HepG2 (cell line): ENCODE measurements around the gene PTH2. TPM values are rescaled to one million over a fixed set of nuclear protein-coding genes. Genes with fewer than 3 reads are reported as not detected.

Source experiments
- ATAC-seq: fragments of 200-7000 bp; cut with Tn5 transposase; 3 replicates; pipeline ENCODE4 v1.9.1; 2020; ENCODE audit warnings: mild to moderate bottlenecking, moderate library complexity
- BruUV-seq: library from RNA; stranded (reverse); fragments of 400-500 nt; replicated peaks from 2 replicates; lab custom pipeline; 2021; lab: Mats Ljungman, UMichigan
- CTCF ChIA-PET: fragments of 300-600 bp; formaldehyde crosslinking; extraction: SDS; loops from one replicate; lab custom pipeline; 2021; ENCODE audit warnings: low total read pairs, inconsistent platforms, low intra/inter-chr PET ratio; lab: Yijun Ruan, JAX
- POLR2A ChIA-PET: fragments of 350-600 bp; sonication (Branson Sonifier 250); formaldehyde crosslinking; loops from one replicate; lab custom pipeline; 2020; ENCODE audit warnings: antibody characterized with exemption, inconsistent platforms; lab: Yijun Ruan, JAX
- DNase-seq: peaks from one replicate; pipeline ENCODE4 v3.0.0-alpha.2; 2015; ENCODE audit warnings: low spot score
- FAIRE-seq: peaks from 3 replicates; lab custom pipeline; 2011; peaks lifted over from hg19 to GRCh38; lab: Jason Lieb, UNC
- H2AFZ ChIP-seq: one replicate; pipeline ENCODE4 v1.6.1; 2011; ENCODE audit warnings: low read length, inconsistent platforms
- H3K27ac ChIP-seq: fragments of 300-600 bp; 3 replicates; pipeline ENCODE4 v1.8.0; 2011; ENCODE audit warnings: mixed run types, mild to moderate bottlenecking, mixed read lengths, low read length, inconsistent platforms; ENCODE audit not compliant: insufficient read depth; ENCODE audit errors: extremely low read length
- H3K27me3 ChIP-seq, 2 experiments: fragments of 200-600 bp in 1 of 2; 2 replicates in 1 of 2; 3 replicates in 1 of 2; pipeline versions ENCODE4 v1.6.0 to v1.8.0; 2011; ENCODE audit warnings: low read length in 2 of 2, mild to moderate bottlenecking in 2 of 2, moderate library complexity in 2 of 2, inconsistent platforms in 1 of 2; ENCODE audit not compliant: insufficient read depth in 2 of 2, control insufficient read depth in 1 of 2
- H3K36me3 ChIP-seq, 2 experiments: fragments of 200-600 bp in 1 of 2; replicated peaks in 1 of 2; 2 replicates in 1 of 2; 3 replicates in 1 of 2; pipeline versions ENCODE4 v1.5.1 to v1.8.0; 2011; ENCODE audit warnings: low read length in 2 of 2, inconsistent platforms in 1 of 2; ENCODE audit not compliant: insufficient read depth in 2 of 2, control insufficient read depth in 1 of 2
- H3K4me1 ChIP-seq: 2 replicates; pipeline ENCODE4 v1.5.1; 2012; ENCODE audit warnings: low read length, inconsistent platforms; ENCODE audit not compliant: insufficient read depth
- H3K4me2 ChIP-seq: 2 replicates; pipeline ENCODE4 v1.6.0; 2011; ENCODE audit warnings: low read depth, low read length, inconsistent platforms
- H3K4me3 ChIP-seq, 3 experiments: fragments of 200-600 bp in 1 of 3; sonication (generic), shearing (Covaris generic) in 1 of 3; replicated peaks in 1 of 3; 2 replicates each; pipeline ENCODE4 v1.5.1; 2011 to 2016; ENCODE audit warnings: low read length in 3 of 3, inconsistent platforms in 2 of 3, low read depth in 2 of 3, mild to moderate bottlenecking in 2 of 3, control low read depth in 1 of 3, mixed read lengths in 1 of 3; ENCODE audit not compliant: insufficient read depth in 1 of 3
- H3K79me2 ChIP-seq: one replicate; pipeline ENCODE4 v1.6.1; 2011; ENCODE audit warnings: low read length, inconsistent platforms; ENCODE audit not compliant: insufficient read depth
- H3K9ac ChIP-seq: 2 replicates; pipeline ENCODE4 v1.6.0; 2011; ENCODE audit warnings: mild to moderate bottlenecking, low read depth, low read length, inconsistent platforms; ENCODE audit not compliant: insufficient read depth
- H3K9me3 ChIP-seq: 2 replicates; pipeline ENCODE4 v1.5.1; 2012; ENCODE audit warnings: mild to moderate bottlenecking, low read length
- H4K20me1 ChIP-seq: 2 replicates; pipeline ENCODE4 v1.6.0; 2011; ENCODE audit warnings: inconsistent platforms, mild to moderate bottlenecking, low read length, moderate library complexity; ENCODE audit not compliant: insufficient read depth
- AHR ChIP-seq: IDR thresholded peaks from 2 replicates; pipeline ENCODE4 v1.6.1; 2018; ENCODE audit warnings: missing genetic modification reagents, missing compliant biosample characterization
- E2F1 ChIP-seq: sonication (generic); formaldehyde crosslinking; IDR thresholded peaks from 2 replicates; pipeline ENCODE4 v1.5.0; 2020; ENCODE audit warnings: missing genetic modification reagents
- ISL2 ChIP-seq: sonication (generic); formaldehyde crosslinking; IDR thresholded peaks from 2 replicates; pipeline ENCODE4 v1.5.0; 2020; ENCODE audit warnings: missing genetic modification reagents
- NFE2L2 ChIP-seq: fragments of 150-350 bp; IDR thresholded peaks from 2 replicates; pipeline ENCODE4 v1.6.1; 2014; ENCODE audit warnings: low read length
- RARA ChIP-seq: IDR thresholded peaks from 2 replicates; pipeline ENCODE4 v1.6.1; 2016; ENCODE audit warnings: missing genetic modification reagents, missing compliant biosample characterization
- RARG ChIP-seq: sonication (generic); formaldehyde crosslinking; IDR thresholded peaks from 2 replicates; pipeline ENCODE4 v1.4.0; 2020; ENCODE audit warnings: low read depth, mild to moderate bottlenecking, missing genetic modification reagents
- whole genome bisulfite sequencing: methylation state at CpG from one replicate; pipeline ENCODE4 v1.1.6; 2017; ENCODE audit warnings: low lambda C conversion rate; 5-methylcytosine and 5-hydroxymethylcytosine counted together
- in situ Hi-C: cut with HindIII; loops from 2 replicates; pipeline ENCODE4 v1.10.0; 2017; ENCODE audit warnings: low pct_unique_long_range_greater_than_20kb; ENCODE audit not compliant: extremely low pct_ligation_motif_present
- intact Hi-C: fragments of 100-400 bp; cut with micrococcal nuclease; formaldehyde crosslinking; loops from one replicate; pipeline ENCODE4 v1.10.0; 2022; ENCODE audit not compliant: unreplicated experiment
- polyA plus RNA-seq, 8 experiments: library from polyadenylated mRNA; depleted of rRNA in 3 of 8; stranded (reverse) in 7 of 8; unstranded in 1 of 8; fragments of >200 nt; fragmentation: Illumina TruSeq in 4 of 8; extraction: Trizol in 4 of 8; gene quantifications; 2 replicates each; pipeline versions ENCODE4 v1.2.1 to v1.2.3, GENCODE V29; 2011 to 2016; ENCODE audit warnings: low read depth in 4 of 8, missing spikeins in 1 of 8, mixed read lengths in 1 of 8; ENCODE audit not compliant: insufficient read depth in 1 of 8
- total RNA-seq, 5 experiments: library from RNA; depleted of rRNA; stranded (reverse); fragments of >200 nt; fragmentation: Illumina TruSeq; extraction: Trizol; gene quantifications; 2 replicates each; pipeline ENCODE4 v1.2.3, GENCODE V29; 2016; ENCODE audit warnings: low read depth in 1 of 5
- TF ChIP-seq, protein P1 (sequence below): sonication (generic); formaldehyde crosslinking; IDR thresholded peaks from 2 replicates; pipeline ENCODE4 v1.5.0; 2020; ENCODE audit warnings: mild to moderate bottlenecking, missing genetic modification reagents

The PTH2 gene
- total and polyA plus RNA-seq, 2 of the 13 experiments (the other 11 are each of a cell fraction or from before 2014, with no cell fraction given), result not detected

DNA sequence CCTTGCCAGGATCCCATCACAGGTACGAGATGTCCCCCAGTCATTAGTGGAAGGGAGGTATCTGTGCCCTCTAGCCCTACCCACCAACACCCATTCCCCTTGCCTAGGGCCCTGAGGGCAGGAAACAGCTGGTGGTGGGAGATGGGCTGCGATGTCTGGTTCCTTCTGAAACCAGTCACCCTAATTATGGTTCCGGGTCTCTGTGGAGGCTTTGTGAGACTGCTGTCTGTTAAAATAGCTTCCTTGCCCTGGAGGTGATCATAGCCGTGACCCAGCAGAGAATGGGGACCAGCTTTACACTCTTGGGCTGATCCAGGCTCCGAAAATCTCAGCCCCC, 35.3 kb upstream of the PTH2 start:
- Histone ChIP-seq H3K9me3 (no peaks in the 10 kb centered on the region), H3K36me3 (peaks cover 0 to 1% of the 10 kb centered on the region in 2 experiments; a peak in 1 of 5 replicates), H2AFZ (no peak overlapping the region), H3K4me2 (no peak overlapping the region)
- BruUV-seq, result no TSS peak
- FAIRE-seq, result no peak
- in situ Hi-C loops, result no loop called here
- POLR2A ChIA-PET, result interaction anchor here (1.0 kb wide), 1 partner anchor 54 kb away, joined by 3 read pairs; the partner anchor contains the start of gene FCGRT
- CTCF ChIA-PET, result no interaction called here
- TF ChIP-seq E2F1 (no peak), RARG (CRISPR knock-in tag) (no peak), AHR (no peak), ISL2 (no peak)
- TF ChIP-seq, protein P1, sequence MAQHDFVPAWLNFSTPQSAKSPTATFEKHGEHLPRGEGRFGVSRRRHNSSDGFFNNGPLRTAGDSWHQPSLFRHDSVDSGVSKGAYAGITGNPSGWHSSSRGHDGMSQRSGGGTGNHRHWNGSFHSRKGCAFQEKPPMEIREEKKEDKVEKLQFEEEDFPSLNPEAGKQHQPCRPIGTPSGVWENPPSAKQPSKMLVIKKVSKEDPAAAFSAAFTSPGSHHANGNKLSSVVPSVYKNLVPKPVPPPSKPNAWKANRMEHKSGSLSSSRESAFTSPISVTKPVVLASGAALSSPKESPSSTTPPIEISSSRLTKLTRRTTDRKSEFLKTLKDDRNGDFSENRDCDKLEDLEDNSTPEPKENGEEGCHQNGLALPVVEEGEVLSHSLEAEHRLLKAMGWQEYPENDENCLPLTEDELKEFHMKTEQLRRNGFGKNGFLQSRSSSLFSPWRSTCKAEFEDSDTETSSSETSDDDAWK (CRISPR knock-in tag), result no peak
- TF ChIP-seq, all 625 proteins: peak for 0
- no peaks in the 10 kb centered on the region for H4K20me1 ChIP-seq
- intact Hi-C loops, result no loop called here
- peaks cover 11% of the 10 kb centered on the region for H3K79me2 ChIP-seq
- 96% methylated on average over 4 of the region's 5 CpGs for WGBS
- H3K27me3 ChIP-seq, result no peaks in the 10 kb centered on the region; a peak in 1 of 5 replicates
- H3K9ac ChIP-seq, result no peak overlapping the region; the same call in 1 of the 2 replicates
- no peak for ATAC-seq
- no peak overlapping the region for H3K4me3 ChIP-seq
- no peak for DNase-seq
- H3K27ac ChIP-seq, result no peak overlapping the region
- H3K4me1 ChIP-seq, result peaks cover 11% of the 10 kb centered on the region

GRCh38 chr19:49456326-49456725, 33.1 kb upstream of the PTH2 start:
- BruUV-seq, result no TSS peak
- in situ Hi-C loops, result no loop called here
- no peak for FAIRE-seq

More at GRCh38 chr19:49456326-49456725, 33.1 kb upstream of the PTH2 start:
- Histone ChIP-seq H3K27me3 (no peaks in the 10 kb centered on the region; a peak in 1 of 5 replicates), H3K9ac (no peak overlapping the region), H3K79me2 (peaks cover 16% of the 10 kb centered on the region), H3K4me3 (no peak overlapping the region), H3K36me3 (peaks cover 0 to 1% of the 10 kb centered on the region in 2 experiments; a peak in 1 of 5 replicates), H3K4me2 (no peak overlapping the region), H3K9me3 (no peaks in the 10 kb centered on the region), H3K4me1 (peaks cover 18% of the 10 kb centered on the region), H2AFZ (no peak overlapping the region), H4K20me1 (no peaks in the 10 kb centered on the region), H3K27ac (no peak overlapping the region)
- ATAC-seq (no peak), DNase-seq (no peak)
- POLR2A ChIA-PET, result interaction anchor here (2.5 kb wide), 1 partner anchor 184 kb away, joined by 8 read pairs; the partner anchor contains the start of gene RRAS
- CTCF ChIA-PET, result no interaction called here
- TF ChIP-seq NFE2L2 (peak; percentile 62), RARA (CRISPR knock-in tag) (no peak)
- intact Hi-C loops, result no loop called here
- WGBS, result 92% methylated on average over 5 of the region's 5 CpGs
